Stimulated activated naive CD8-positive, alpha-beta T cell treated with anti-CD3 and anti-CD28 coated beads, Interleukin-15, Interleukin-2, amounts not matched to agents 100 ng/mL and 50 ng/mL, for 24 hours (primary cell): ENCODE data around the gene ZBED4.

Experiments used
- H3K27ac Mint-ChIP-seq: one replicate; pipeline ENCODE4 v1.8.0; 2021; ENCODE audit warnings: mild to moderate bottlenecking, mixed read lengths
- H3K27me3 Mint-ChIP-seq: one replicate; pipeline ENCODE4 v1.8.0; 2021; ENCODE audit warnings: mixed read lengths
- H3K36me3 Mint-ChIP-seq: one replicate; pipeline ENCODE4 v1.8.0; 2021; ENCODE audit warnings: low read depth, mixed read lengths
- H3K4me1 Mint-ChIP-seq: one replicate; pipeline ENCODE4 v1.8.0; 2021; ENCODE audit warnings: low read depth, mixed read lengths
- H3K4me3 Mint-ChIP-seq: one replicate; pipeline ENCODE4 v1.8.0; 2021; ENCODE audit warnings: mild to moderate bottlenecking, mixed read lengths
- H3K9me3 Mint-ChIP-seq: one replicate; pipeline ENCODE4 v1.8.0; 2021; ENCODE audit warnings: mixed read lengths

The ZBED4 gene

GRCh38 chr22:49892226-49892899, 38.7 kb downstream of the ZBED4 start:
- H3K27me3 Mint-ChIP-seq = no peaks in the 10 kb centered on the region
- H3K4me3 Mint-ChIP-seq = no peak overlapping the region
- H3K9me3 Mint-ChIP-seq = peaks cover 5% of the 10 kb centered on the region
- no peaks in the 10 kb centered on the region for H3K4me1 Mint-ChIP-seq
- no peak overlapping the region for H3K27ac Mint-ChIP-seq
- H3K36me3 Mint-ChIP-seq = peaks cover 56% of the 10 kb centered on the region

- Mint-ChIP-seq H3K27ac (peak overlapping the region; percentile 27), H3K4me3 (no peak overlapping the region), H3K9me3 (peaks cover 5% of the 10 kb centered on the region), H3K27me3 (no peaks in the 10 kb centered on the region), H3K4me1 (no peaks in the 10 kb centered on the region), H3K36me3 (peaks cover 54% of the 10 kb centered on the region)
Observed at GRCh38 chr22:49893025-49893424, 39.4 kb downstream of the ZBED4 start.

- Mint-ChIP-seq H3K27me3 (no peaks in the 10 kb centered on the region), H3K9me3 (peaks cover 5% of the 10 kb centered on the region), H3K4me3 (no peak overlapping the region), H3K4me1 (no peaks in the 10 kb centered on the region), H3K36me3 (peaks cover 42% of the 10 kb centered on the region), H3K27ac (no peak overlapping the region)
Observed at GRCh38 chr22:49894322-49895054, 40.8 kb downstream of the ZBED4 start.

GRCh38 chr22:49896201-49896600, 42.6 kb downstream of the ZBED4 start:
- Mint-ChIP-seq H3K9me3 (peaks cover 2% of the 10 kb centered on the region), H3K36me3 (peaks cover 30% of the 10 kb centered on the region), H3K27ac (no peak overlapping the region), H3K4me3 (no peak overlapping the region), H3K4me1 (no peaks in the 10 kb centered on the region), H3K27me3 (no peaks in the 10 kb centered on the region)

- Mint-ChIP-seq H3K27ac (no peak overlapping the region), H3K4me1 (no peaks in the 10 kb centered on the region), H3K4me3 (no peak overlapping the region), H3K9me3 (peaks cover 7% of the 10 kb centered on the region), H3K36me3 (peaks cover 33% of the 10 kb centered on the region), H3K27me3 (no peaks in the 10 kb centered on the region)
Observed at GRCh38 chr22:49897015-49897684, 43.5 kb downstream of the ZBED4 start.

GRCh38 chr22:49899530-49899929, 45.9 kb downstream of the ZBED4 start:
- Mint-ChIP-seq H3K27ac (no peak overlapping the region), H3K36me3 (peaks cover 29% of the 10 kb centered on the region), H3K9me3 (peaks cover 7% of the 10 kb centered on the region), H3K4me3 (no peak overlapping the region), H3K4me1 (no peaks in the 10 kb centered on the region), H3K27me3 (no peaks in the 10 kb centered on the region)

GRCh38 chr22:49900441-49901230, 47.0 kb downstream of the ZBED4 start:
- H3K27ac Mint-ChIP-seq = no peak overlapping the region
- H3K27me3 Mint-ChIP-seq = no peaks in the 10 kb centered on the region
- peaks cover 29% of the 10 kb centered on the region for H3K36me3 Mint-ChIP-seq
- H3K4me3 Mint-ChIP-seq = no peak overlapping the region
- no peaks in the 10 kb centered on the region for H3K4me1 Mint-ChIP-seq
- H3K9me3 Mint-ChIP-seq = peaks cover 7% of the 10 kb centered on the region

- Mint-ChIP-seq H3K27me3 (no peaks in the 10 kb centered on the region), H3K4me1 (no peaks in the 10 kb centered on the region), H3K4me3 (no peak overlapping the region), H3K9me3 (peaks cover 7% of the 10 kb centered on the region), H3K36me3 (peaks cover 29% of the 10 kb centered on the region), H3K27ac (no peak overlapping the region)
Observed at GRCh38 chr22:49901457-49901856, 47.8 kb downstream of the ZBED4 start.

- Mint-ChIP-seq H3K4me1 (no peaks in the 10 kb centered on the region), H3K9me3 (peaks cover 7% of the 10 kb centered on the region), H3K27me3 (no peaks in the 10 kb centered on the region), H3K36me3 (peaks cover 33% of the 10 kb centered on the region), H3K4me3 (no peak overlapping the region), H3K27ac (no peak overlapping the region)
Observed at GRCh38 chr22:49903322-49904039, 49.8 kb downstream of the ZBED4 start.

- no peak overlapping the region for H3K27ac Mint-ChIP-seq
- H3K36me3 Mint-ChIP-seq = peaks cover 33% of the 10 kb centered on the region
- H3K4me1 Mint-ChIP-seq = no peaks in the 10 kb centered on the region
Observed at GRCh38 chr22:49904040-49904369, 50.4 kb downstream of the ZBED4 start.

GRCh38 chr22:49905465-49905864, 51.8 kb downstream of the ZBED4 start:
- Mint-ChIP-seq H3K36me3 (peaks cover 33% of the 10 kb centered on the region), H3K4me1 (no peaks in the 10 kb centered on the region), H3K9me3 (peaks cover 7% of the 10 kb centered on the region), H3K27ac (no peak overlapping the region), H3K4me3 (no peak overlapping the region), H3K27me3 (no peaks in the 10 kb centered on the region)

More at GRCh38 chr22:49904040-49904369, 50.4 kb downstream of the ZBED4 start:
- Mint-ChIP-seq H3K9me3 (peaks cover 7% of the 10 kb centered on the region), H3K27me3 (no peaks in the 10 kb centered on the region), H3K4me3 (no peak overlapping the region)

GRCh38 chr22:49906071-49906798, 52.6 kb downstream of the ZBED4 start:
- Mint-ChIP-seq H3K4me1 (no peaks in the 10 kb centered on the region), H3K4me3 (no peak overlapping the region), H3K27ac (no peak overlapping the region), H3K27me3 (no peaks in the 10 kb centered on the region), H3K36me3 (peaks cover 27% of the 10 kb centered on the region), H3K9me3 (peaks cover 7% of the 10 kb centered on the region)

GRCh38 chr22:49906799-49907290, 53.2 kb downstream of the ZBED4 start:
- Mint-ChIP-seq H3K4me3 (no peak overlapping the region), H3K36me3 (peaks cover 23% of the 10 kb centered on the region), H3K9me3 (peaks cover 3% of the 10 kb centered on the region), H3K4me1 (no peaks in the 10 kb centered on the region), H3K27ac (peak overlapping the region; percentile 38), H3K27me3 (no peaks in the 10 kb centered on the region)

GRCh38 chr22:49907807-49908206, 54.2 kb downstream of the ZBED4 start:
- Mint-ChIP-seq H3K4me1 (no peaks in the 10 kb centered on the region), H3K4me3 (no peak overlapping the region), H3K36me3 (peaks cover 17% of the 10 kb centered on the region), H3K27ac (no peak overlapping the region), H3K9me3 (no peaks in the 10 kb centered on the region), H3K27me3 (no peaks in the 10 kb centered on the region)
